Measurements from ENCODE around the gene NIPA2.

- TF ChIP-seq POLR2A (IDR thresholded peaks at IDR 0.05; ENCODE audit: low read depth) (no peak), CTCF (IDR thresholded peaks at IDR 0.05) (peak in 1 of 3 experiments; percentile 33), POLR2AphosphoS5 (IDR thresholded peaks at IDR 0.05) (no peak), EP300 (IDR thresholded peaks at IDR 0.05) (no peak)
These were observed 26.8 kb upstream of the NIPA2 start for GRCh38 chr15:22811640-22812039.
